ENCODE measurements around the gene KAT8. TPM values are rescaled to one million over a fixed set of nuclear protein-coding genes. Genes with fewer than 3 reads are reported as not detected.
"Not testable (repeated sequence)": the region's sequence is repeated elsewhere in the genome, so short reads cannot be mapped to it uniquely, and the experiment has no call there.

KAT8 gene
- total RNA-seq, 4 donors from 2014 or later: 63.0 to 101 (median 77.8) TPM

GRCh38 chr16:31148281-31148728 lies 30.8 kb downstream of the KAT8 start:
- peaks cover 0 to 6% of the 10 kb centered on the region in 2 donors for H3K27me3 ChIP-seq
- no peaks in the 10 kb centered on the region for H3K4me1 ChIP-seq
- no peaks in the 10 kb centered on the region for H3K9me3 ChIP-seq
- no peak for DNase-seq
- intact Hi-C loops (cut with DNase I; ENCODE audit: low total_unique reads): no loop called here
- no peak for TF ChIP-seq POLR2A (IDR thresholded peaks at IDR 0.05)
- H3K27ac ChIP-seq: no peak overlapping the region
- H3K4me3 ChIP-seq: no peak overlapping the region
- H3K36me3 ChIP-seq: no peaks in the 10 kb centered on the region

GRCh38 chr16:31148896-31149295 lies 31.4 kb downstream of the KAT8 start:
- TF ChIP-seq POLR2A (IDR thresholded peaks at IDR 0.05) (no peak), CTCF (IDR thresholded peaks at IDR 0.05) (no peak)
- no peaks in the 10 kb centered on the region for H3K4me1 ChIP-seq
- H3K9me3 ChIP-seq: no peaks in the 10 kb centered on the region
- intact Hi-C loops (cut with DNase I; ENCODE audit: low total_unique reads): no loop called here
- DNase-seq: no peak
- no peaks in the 10 kb centered on the region for H3K36me3 ChIP-seq
- H3K4me3 ChIP-seq: no peak overlapping the region
- peaks cover 0 to 6% of the 10 kb centered on the region in 2 donors for H3K27me3 ChIP-seq
- H3K27ac ChIP-seq: no peak overlapping the region

GRCh38 chr16:31149332-31149731 lies 31.9 kb downstream of the KAT8 start:
- H3K27me3 ChIP-seq: peaks cover 0 to 6% of the 10 kb centered on the region in 2 donors
- H3K4me3 ChIP-seq: no peak overlapping the region
- no peaks in the 10 kb centered on the region for H3K36me3 ChIP-seq
- TF ChIP-seq POLR2A (IDR thresholded peaks at IDR 0.05) (no peak), CTCF (IDR thresholded peaks at IDR 0.05) (no peak)
- no peak for DNase-seq
- no peak overlapping the region for H3K27ac ChIP-seq
- no peaks in the 10 kb centered on the region for H3K9me3 ChIP-seq
- intact Hi-C loops (cut with DNase I; ENCODE audit: low total_unique reads): no loop called here
- no peaks in the 10 kb centered on the region for H3K4me1 ChIP-seq

GRCh38 chr16:31149894-31150890 lies 32.7 kb downstream of the KAT8 start, which contains the start of gene PRSS36:
PRSS36 (minus strand) TSS chr16:31150066; CDS start chr16:31150035, 31 bp downstream.
- Histone ChIP-seq H3K27ac (no peak within 1 kb of the TSS), H3K4me3 (no peak within 1 kb of the TSS), H3K4me1 (no peaks in the 10 kb centered on the region), H3K27me3 (peaks cover 0 to 6% of the 10 kb centered on the region in 2 donors), H3K9me3 (no peaks in the 10 kb centered on the region), H3K36me3 (no peaks in the 10 kb centered on the region)
- TF ChIP-seq POLR2A (IDR thresholded peaks at IDR 0.05) (no peak), CTCF (IDR thresholded peaks at IDR 0.05) (no peak)
- intact Hi-C loops (cut with DNase I; ENCODE audit: low total_unique reads): no loop called here
- no peak for DNase-seq

- intact Hi-C loops (cut with DNase I; ENCODE audit: low total_unique reads); H3K36me3 ChIP-seq; H3K27ac ChIP-seq; H3K9me3 ChIP-seq; H3K4me1 ChIP-seq; H3K27me3 ChIP-seq; H3K4me3 ChIP-seq; DNase-seq: not testable (repeated sequence)
These were observed 33.5 kb downstream of the KAT8 start for GRCh38 chr16:31150976-31151375.

GRCh38 chr16:31157136-31157535 lies 39.7 kb downstream of the KAT8 start:
- TF ChIP-seq CTCF (IDR thresholded peaks at IDR 0.05): no peak
- Histone ChIP-seq H3K27me3 (no peaks in the 10 kb centered on the region), H3K4me1 (no peaks in the 10 kb centered on the region), H3K9me3 (no peaks in the 10 kb centered on the region), H3K27ac (no peak overlapping the region), H3K36me3 (no peaks in the 10 kb centered on the region), H3K4me3 (no peak overlapping the region)
- DNase-seq: no peak
- intact Hi-C loops (cut with DNase I; ENCODE audit: low total_unique reads): no loop called here

All from uterus (tissue), 4 donors.